Measurements from ENCODE around the gene SBNO2. TPM values are rescaled to one million over a fixed set of nuclear protein-coding genes. Genes with fewer than 3 reads are reported as not detected.

SBNO2 gene
- total and polyA plus RNA-seq, 9 of the 15 experiments (the other 6 are each of a cell fraction or from before 2014, with no cell fraction given) = 0.01 to 46.2 (median 6.7) TPM

- no peak for TF ChIP-seq PRDM10 (IDR thresholded peaks at IDR 0.05; ENCODE audit: partially characterized antibody)
- TF ChIP-seq ZNF780A (CRISPR knock-in tag; IDR thresholded peaks at IDR 0.05) = no peak
- TF ChIP-seq HOMEZ (CRISPR knock-in tag; IDR thresholded peaks at IDR 0.05) = no peak
- TF ChIP-seq NRF1 (conservative IDR thresholded peaks at IDR 0.05 in 1 of 2, IDR thresholded peaks at IDR 0.05 in 1 of 2) = peak; percentile 4 to 6; a peak in 1 of 4 replicates
These were observed 50.7 kb downstream of the SBNO2 start (continued) for GRCh38 chr19:1123381-1123780.

GRCh38 chr19:1122972-1123363, 51.1 kb downstream of the SBNO2 start:
- no peaks in the 10 kb centered on the region for H3K9me3 ChIP-seq (replicated peaks; ENCODE audit: control insufficient read depth, insufficient read depth, low read depth, low read length)
- DNase-seq (ENCODE audit: extremely low read depth in 1 of 4, low spot score in 3 of 4) (peak; percentile 88 to 99 (median 99)), ATAC-seq (peak; percentile 99), FAIRE-seq (peak; percentile 98)
- intact Hi-C loops (cut with micrococcal nuclease) (no loop called here), in situ Hi-C loops (cut with MboI) (no loop called here)
- peaks cover 85% of the 10 kb centered on the region for H3K36me3 ChIP-seq (ENCODE audit: control insufficient read depth, insufficient read depth, low read length)
- ChIA-PET CTCF (ENCODE audit: low intra/inter-chr PET ratio) (no interaction called here), POLR2A (interaction anchor here (0.8 to 1.5 kb wide), 4 partner anchors 10 to 94 kb away, joined by 3 to 12 read pairs (median 4); no protein-coding TSS in a partner anchor)
- 25% methylated on average over 11 of the region's 21 CpGs for WGBS (ENCODE audit: insufficient coverage, low coverage, missing lambda C conversion rate)
- no peak overlapping the region for H3K27ac ChIP-seq (ENCODE audit: extremely low read depth, low read depth, low read length)
- H2AFZ ChIP-seq (ENCODE audit: low read depth, low read length) = no peak overlapping the region
- no peaks in the 10 kb centered on the region for H3K27me3 ChIP-seq (ENCODE audit: control insufficient read depth in 2 of 2, insufficient read depth in 2 of 2, low read length in 2 of 2)
- no peaks in the 10 kb centered on the region for H3K9me1 ChIP-seq (ENCODE audit: control insufficient read depth, insufficient read depth, low read length)
- no peak overlapping the region for H3K4me2 ChIP-seq (ENCODE audit: insufficient read depth, low read length)
- no peaks in the 10 kb centered on the region; the same call in 2 of the 3 replicates for H3K79me2 ChIP-seq (ENCODE audit: control insufficient read depth, insufficient read depth, low read length)
- H4K20me1 ChIP-seq (replicated peaks; ENCODE audit: control insufficient read depth, insufficient read depth, low read length) = no peaks in the 10 kb centered on the region; the same call in 1 of the 2 replicates
- BruUV-seq (replicated peaks) = no TSS peak
- H3K9ac ChIP-seq (ENCODE audit: insufficient read depth in 1 of 2, low read depth in 2 of 2, low read length in 2 of 2) = peak overlapping the region in 1 of 2 experiments; percentile 61; a peak in 1 of 4 replicates
- H3K4me3 ChIP-seq = no peak overlapping the region
- peaks cover 6 to 59% of the 10 kb centered on the region in 2 experiments; a peak in 4 of 5 replicates for H3K4me1 ChIP-seq (replicated peaks in 1 of 2; ENCODE audit: control insufficient read depth in 2 of 2, insufficient read depth in 2 of 2, low read length in 2 of 2)
- TF ChIP-seq ZNF274 (IDR thresholded peaks at IDR 0.05; ENCODE audit: borderline replicate concordance, low read depth, low read length) = no peak
- TF ChIP-seq ZNF511 (CRISPR knock-in tag; IDR thresholded peaks at IDR 0.05) = no peak
- no peak for TF ChIP-seq PHF21A (IDR thresholded peaks at IDR 0.05; ENCODE audit: borderline replicate concordance, low read depth)
- no peak for TF ChIP-seq ZNF408 (CRISPR knock-in tag; IDR thresholded peaks at IDR 0.05; ENCODE audit: low read depth)
- no peak for TF ChIP-seq ZNF232 (CRISPR knock-in tag; IDR thresholded peaks at IDR 0.05)
